IMR-90 (cell line): ENCODE data around the gene XPR1. TPM values are rescaled to one million over a fixed set of nuclear protein-coding genes. Genes with fewer than 3 reads are reported as not detected.
A peak's percentile ranks its signal among the peaks of the same experiment; 100 is the strongest.

Experiments used
- ATAC-seq: fragments of 200-7000 bp; cut with Tn5 transposase; 2 replicates; pipeline ENCODE4 v1.9.1; 2020; ENCODE audit warnings: low read depth, mild to moderate bottlenecking, moderate library complexity
- BruUV-seq: library from RNA; stranded (reverse); fragments of 400-500 nt; replicated peaks from 2 replicates; lab custom pipeline; 2021; lab: Mats Ljungman, UMichigan
- CTCF ChIA-PET: fragments of 300-600 bp; formaldehyde crosslinking; extraction: SDS; loops from one replicate; lab custom pipeline; 2021; ENCODE audit warnings: antibody characterized with exemption; lab: Yijun Ruan, JAX
- POLR2A ChIA-PET: fragments of 300-600 bp; sonication (Branson Sonifier 250); formaldehyde crosslinking; loops from one replicate; lab custom pipeline; 2022; ENCODE audit warnings: antibody characterized with exemption; ENCODE audit not compliant: unreplicated experiment; lab: Charles Lee
- DNase-seq: peaks from one replicate; pipeline ENCODE4 v3.0.0; 2013
- H2AFZ ChIP-seq: replicated peaks from 2 replicates; pipeline ENCODE3; 2013; ENCODE audit warnings: low read length, mild to moderate bottlenecking; ENCODE audit not compliant: poor library complexity
- H2AK5ac ChIP-seq: 2 replicates; pipeline ENCODE4 v1.6.1; 2013; ENCODE audit warnings: low read depth, low read length, inconsistent platforms
- H2AK9ac ChIP-seq: replicated peaks from 2 replicates; pipeline ENCODE3; 2013; ENCODE audit warnings: mild to moderate bottlenecking, low read depth, low read length, moderate library complexity; ENCODE audit not compliant: poor library complexity
- H2BK120ac ChIP-seq: 2 replicates; pipeline ENCODE4 v1.6.1; 2013; ENCODE audit warnings: low read depth, low read length, inconsistent platforms
- H2BK15ac ChIP-seq: 3 replicates; pipeline ENCODE4 v1.6.1; 2013; ENCODE audit warnings: low read depth, low read length, inconsistent platforms
- H2BK20ac ChIP-seq: 2 replicates; pipeline ENCODE4 v1.6.1; 2013; ENCODE audit warnings: low read depth, mild to moderate bottlenecking, inconsistent platforms, low read length, moderate library complexity
- H2BK5ac ChIP-seq: 2 replicates; pipeline ENCODE4 v1.6.1; 2013; ENCODE audit warnings: mild to moderate bottlenecking, low read depth, low read length, inconsistent platforms; ENCODE audit not compliant: poor library complexity, severe bottlenecking
- H3K14ac ChIP-seq: replicated peaks from 2 replicates; pipeline ENCODE4 v1.6.1; 2013; ENCODE audit warnings: low read depth, low read length, inconsistent platforms
- H3K18ac ChIP-seq: 2 replicates; pipeline ENCODE4 v1.6.1; 2013; ENCODE audit warnings: low read depth, low read length, control low read depth
- H3K23ac ChIP-seq: 2 replicates; pipeline ENCODE4 v1.6.1; 2013; ENCODE audit warnings: low read depth, low read length, inconsistent platforms
- H3K27ac ChIP-seq: 2 replicates; pipeline ENCODE4 v1.5.1; 2013; ENCODE audit warnings: mild to moderate bottlenecking, control low read depth, low read length; ENCODE audit not compliant: insufficient read depth
- H3K27me3 ChIP-seq: 2 replicates; pipeline ENCODE4 v1.6.1; 2013; ENCODE audit warnings: low read length; ENCODE audit not compliant: control insufficient read depth, insufficient read depth
- H3K36me3 ChIP-seq: 2 replicates; pipeline ENCODE4 v1.6.1; 2013; ENCODE audit warnings: low read length, mixed read lengths; ENCODE audit not compliant: control insufficient read depth, insufficient read depth
- H3K4ac ChIP-seq: 2 replicates; pipeline ENCODE4 v1.6.1; 2013; ENCODE audit warnings: low read depth, low read length, inconsistent platforms
- H3K4me1 ChIP-seq: 2 replicates; pipeline ENCODE4 v1.6.1; 2013; ENCODE audit warnings: low read length, mixed read lengths; ENCODE audit not compliant: control insufficient read depth, insufficient read depth
- H3K4me2 ChIP-seq: 2 replicates; pipeline ENCODE4 v1.6.1; 2013; ENCODE audit warnings: low read depth, mild to moderate bottlenecking, control low read depth, low read length, moderate library complexity
- H3K4me3 ChIP-seq: 2 replicates; pipeline ENCODE4 v1.5.1; 2013; ENCODE audit warnings: low read depth, mild to moderate bottlenecking, control low read depth, low read length, moderate library complexity; ENCODE audit not compliant: insufficient read depth
- H3K56ac ChIP-seq: 2 replicates; pipeline ENCODE4 v1.6.1; 2013; ENCODE audit warnings: low read length, inconsistent platforms; ENCODE audit not compliant: insufficient read depth; ENCODE audit errors: extremely low read depth
- H3K79me1 ChIP-seq, 2 experiments: 2 replicates each; pipeline ENCODE4 v1.6.1; 2013; ENCODE audit warnings: low read length in 2 of 2, inconsistent platforms in 1 of 2, low read depth in 1 of 2
- H3K9ac ChIP-seq: 2 replicates; pipeline ENCODE4 v1.6.1; 2013; ENCODE audit warnings: low read depth, low read length, control low read depth
- H3K9me1 ChIP-seq: 2 replicates; pipeline ENCODE4 v1.6.1; 2013; ENCODE audit warnings: low read length, inconsistent platforms; ENCODE audit not compliant: insufficient read depth
- H3K9me3 ChIP-seq: 2 replicates; pipeline ENCODE4 v1.6.1; 2013; ENCODE audit warnings: low read length; ENCODE audit not compliant: control insufficient read depth, insufficient read depth
- H4K20me1 ChIP-seq: 2 replicates; pipeline ENCODE4 v1.6.1; 2013; ENCODE audit warnings: low read length, inconsistent platforms; ENCODE audit not compliant: insufficient read depth
- H4K5ac ChIP-seq: 2 replicates; pipeline ENCODE4 v1.6.1; 2013; ENCODE audit warnings: mild to moderate bottlenecking, low read depth, low read length, control low read depth
- H4K8ac ChIP-seq, 2 experiments: 2 replicates each; pipeline ENCODE4 v1.6.1; 2013; ENCODE audit warnings: low read depth in 2 of 2, low read length in 2 of 2, control low read depth in 1 of 2, inconsistent platforms in 1 of 2
- H4K91ac ChIP-seq: 2 replicates; pipeline ENCODE4 v1.6.1; 2013; ENCODE audit warnings: low read depth, low read length, inconsistent platforms; ENCODE audit not compliant: insufficient read depth
- CHD1 ChIP-seq: IDR thresholded peaks from 2 replicates; pipeline ENCODE4 v1.6.1; 2012; ENCODE audit warnings: low read depth, low read length, improper control_type of control experiment
- MAFK ChIP-seq: IDR thresholded peaks from 2 replicates; pipeline ENCODE4 v1.6.1; 2012; ENCODE audit warnings: low read depth, low read length, improper control_type of control experiment
- MXI1 ChIP-seq: IDR thresholded peaks from 2 replicates; pipeline ENCODE4 v1.6.1; 2012; ENCODE audit warnings: low read depth, mild to moderate bottlenecking, low read length, moderate library complexity, borderline replicate concordance
- NFE2L2 ChIP-seq: fragments of 150-350 bp; IDR thresholded peaks from 2 replicates; pipeline ENCODE4 v1.6.1; 2016; ENCODE audit warnings: low read depth, mild to moderate bottlenecking, low read length
- RAD21 ChIP-seq: IDR thresholded peaks from 2 replicates; pipeline ENCODE4 v1.6.1; 2012; ENCODE audit warnings: low read length, improper control_type of control experiment
- WGBS, 2 experiments: methylation state at CpG; one replicate each; pipeline versions ENCODE4 v1.1.5 to v1.1.7; 2013; ENCODE audit warnings: missing lambda C conversion rate in 2 of 2; ENCODE audit not compliant: insufficient read length in 1 of 2; ENCODE audit errors: extremely low coverage in 2 of 2; 5-methylcytosine and 5-hydroxymethylcytosine counted together
- dilution Hi-C: fragments of 300-500 bp; cut with HindIII; formaldehyde crosslinking; loops from one replicate; pipeline ENCODE4 v1.14.3; 2018; ENCODE audit warnings: low sequenced_read_pairs; ENCODE audit not compliant: unreplicated experiment
- in situ Hi-C: fragments of 300-500 bp; cut with MboI; formaldehyde crosslinking; loops from 3 replicates; pipeline ENCODE4 v1.14.3; 2019; ENCODE audit warnings: low sequenced_read_pairs, inconsistent platforms, mixed read lengths
- intact Hi-C: fragments of 100-400 bp; cut with micrococcal nuclease; formaldehyde crosslinking; loops from 2 replicates; pipeline ENCODE4 v1.10.0; 2022
- polyA plus RNA-seq, 3 experiments: library from polyadenylated mRNA; depleted of rRNA; stranded (reverse); fragments of >200 nt; gene quantifications; 2 replicates each; pipeline ENCODE4 v1.2.3, GENCODE V29; 2012; ENCODE audit warnings: low replicate concordance in 1 of 3
- total RNA-seq: library from RNA; depleted of rRNA; stranded (reverse); fragments of >200 nt; gene quantifications from 2 replicates; pipeline ENCODE4 v1.2.3, GENCODE V29; 2012
- TF ChIP-seq, protein P1 (sequence below): conservative IDR thresholded peaks from 2 replicates; pipeline ENCODE4 v1.5.1; 2012; ENCODE audit warnings: mild to moderate bottlenecking, low read depth, low read length, improper control_type of control experiment

The XPR1 gene
- total and polyA plus RNA-seq, 2 of the 4 experiments (the other 2 are of a cell fraction): 11.8 to 25.1 TPM

- Histone ChIP-seq H3K14ac (no peak overlapping the region), H2AK5ac (no peak overlapping the region), H3K36me3 (no peaks in the 10 kb centered on the region), H2AK9ac (no peak overlapping the region), H3K4ac (peak overlapping the region; percentile 21; the same call in 1 of the 2 replicates), H2AFZ (peak overlapping the region; percentile 4), H3K27ac (no peak overlapping the region), H3K4me3 (no peak overlapping the region), H3K18ac (no peak overlapping the region), H3K9me1 (peaks cover 15% of the 10 kb centered on the region), H2BK20ac (no peak overlapping the region), H3K56ac (no peak overlapping the region), H2BK120ac (no peak overlapping the region), H4K20me1 (no peaks in the 10 kb centered on the region), H3K9ac (no peak overlapping the region), H4K5ac (no peak overlapping the region), H3K79me1 (no peaks in the 10 kb centered on the region), H4K8ac (no peak overlapping the region), H3K9me3 (no peaks in the 10 kb centered on the region), H3K27me3 (no peaks in the 10 kb centered on the region), H3K4me2 (no peak overlapping the region), H2BK5ac (no peak overlapping the region), H3K4me1 (peaks cover 14% of the 10 kb centered on the region; the same call in 1 of the 2 replicates), H4K91ac (no peak overlapping the region), H2BK15ac (no peak overlapping the region; the same call in 2 of the 3 replicates), H3K23ac (no peak overlapping the region)
- intact Hi-C loops (no loop called here), in situ Hi-C loops (no loop called here), dilution Hi-C loops (no loop called here)
- ChIA-PET POLR2A (no interaction called here), CTCF (no interaction called here)
- no peak for DNase-seq
- TF ChIP-seq NFE2L2: no peak
- TF ChIP-seq MAFK: no peak
- TF ChIP-seq MXI1: no peak
- no peak for TF ChIP-seq CHD1
- TF ChIP-seq RAD21: no peak
- TF ChIP-seq, protein P1, sequence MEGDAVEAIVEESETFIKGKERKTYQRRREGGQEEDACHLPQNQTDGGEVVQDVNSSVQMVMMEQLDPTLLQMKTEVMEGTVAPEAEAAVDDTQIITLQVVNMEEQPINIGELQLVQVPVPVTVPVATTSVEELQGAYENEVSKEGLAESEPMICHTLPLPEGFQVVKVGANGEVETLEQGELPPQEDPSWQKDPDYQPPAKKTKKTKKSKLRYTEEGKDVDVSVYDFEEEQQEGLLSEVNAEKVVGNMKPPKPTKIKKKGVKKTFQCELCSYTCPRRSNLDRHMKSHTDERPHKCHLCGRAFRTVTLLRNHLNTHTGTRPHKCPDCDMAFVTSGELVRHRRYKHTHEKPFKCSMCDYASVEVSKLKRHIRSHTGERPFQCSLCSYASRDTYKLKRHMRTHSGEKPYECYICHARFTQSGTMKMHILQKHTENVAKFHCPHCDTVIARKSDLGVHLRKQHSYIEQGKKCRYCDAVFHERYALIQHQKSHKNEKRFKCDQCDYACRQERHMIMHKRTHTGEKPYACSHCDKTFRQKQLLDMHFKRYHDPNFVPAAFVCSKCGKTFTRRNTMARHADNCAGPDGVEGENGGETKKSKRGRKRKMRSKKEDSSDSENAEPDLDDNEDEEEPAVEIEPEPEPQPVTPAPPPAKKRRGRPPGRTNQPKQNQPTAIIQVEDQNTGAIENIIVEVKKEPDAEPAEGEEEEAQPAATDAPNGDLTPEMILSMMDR: no peak
- no TSS peak for BruUV-seq
- no peak for ATAC-seq
- WGBS, 2 experiments: 92% methylated on average over 4 of the region's 4 CpGs; no CpG with 5 or more reads in 1 of the 2 experiments
Measured at GRCh38 chr1:180617774-180618395, 13.9 kb upstream of the XPR1 start.
